Astrocyte (in vitro differentiated cells and primary cell): ENCODE results near the gene PPFIA3. TPM values are rescaled to one million over a fixed set of nuclear protein-coding genes. Genes with fewer than 3 reads are reported as not detected.
A peak's percentile ranks its signal among the peaks of the same experiment; 100 is the strongest.

Experiments
- DNase-seq: peaks from one replicate; pipeline ENCODE4 v3.0.0-alpha.2; 2010; ENCODE audit warnings: low read depth
- FAIRE-seq: peaks from 2 replicates; lab custom pipeline; 2011; peaks lifted over from hg19 to GRCh38; lab: Jason Lieb, UNC
- H2AFZ ChIP-seq: 2 replicates; pipeline ENCODE4 v1.6.0; 2012; ENCODE audit warnings: low read depth, low read length, inconsistent platforms
- H3K27ac ChIP-seq: 2 replicates; pipeline ENCODE4 v1.5.1; 2011; ENCODE audit warnings: low read depth, low read length, inconsistent platforms
- H3K27me3 ChIP-seq: 2 replicates; pipeline ENCODE4 v1.6.0; 2011; ENCODE audit warnings: low read length, inconsistent platforms; ENCODE audit not compliant: insufficient read depth
- H3K36me3 ChIP-seq: 2 replicates; pipeline ENCODE4 v1.5.1; 2011; ENCODE audit warnings: low read length, inconsistent platforms; ENCODE audit not compliant: insufficient read depth
- H3K4me1 ChIP-seq: 2 replicates; pipeline ENCODE4 v1.5.1; 2011; ENCODE audit warnings: low read length, inconsistent platforms; ENCODE audit not compliant: insufficient read depth
- H3K4me2 ChIP-seq: 2 replicates; pipeline ENCODE4 v1.6.0; 2012; ENCODE audit warnings: low read length, inconsistent platforms
- H3K4me3 ChIP-seq: 2 replicates; pipeline ENCODE4 v1.5.1; 2011; ENCODE audit warnings: low read depth, mild to moderate bottlenecking, low read length, inconsistent platforms; ENCODE audit not compliant: insufficient read depth
- H3K79me2 ChIP-seq: 2 replicates; pipeline ENCODE4 v1.6.0; 2012; ENCODE audit warnings: mild to moderate bottlenecking, low read length, inconsistent platforms; ENCODE audit not compliant: insufficient read depth
- H3K9ac ChIP-seq: 2 replicates; pipeline ENCODE4 v1.6.0; 2012; ENCODE audit warnings: mild to moderate bottlenecking, low read length, inconsistent platforms
- H3K9me3 ChIP-seq: 2 replicates; pipeline ENCODE4 v1.5.1; 2012; ENCODE audit warnings: low read depth, mild to moderate bottlenecking, low read length, inconsistent platforms; ENCODE audit not compliant: insufficient read depth
- H4K20me1 ChIP-seq: 2 replicates; pipeline ENCODE4 v1.6.0; 2012; ENCODE audit warnings: low read length, inconsistent platforms; ENCODE audit not compliant: insufficient read depth
- H3K27ac Mint-ChIP-seq: one replicate; pipeline ENCODE4 v1.8.0; 2021; ENCODE audit warnings: mild to moderate bottlenecking, mixed read lengths; ENCODE audit not compliant: unreplicated experiment
- H3K27me3 Mint-ChIP-seq: one replicate; pipeline ENCODE4 v1.8.0; 2021; ENCODE audit warnings: low read depth, mixed read lengths; ENCODE audit not compliant: unreplicated experiment
- H3K36me3 Mint-ChIP-seq: one replicate; pipeline ENCODE4 v1.8.0; 2021; ENCODE audit warnings: low read depth, mixed read lengths; ENCODE audit not compliant: unreplicated experiment
- H3K4me1 Mint-ChIP-seq: one replicate; pipeline ENCODE4 v1.8.0; 2021; ENCODE audit warnings: low read depth, mixed read lengths; ENCODE audit not compliant: unreplicated experiment
- H3K4me3 Mint-ChIP-seq: one replicate; pipeline ENCODE4 v1.8.0; 2021; ENCODE audit warnings: mild to moderate bottlenecking, moderate library complexity, mixed read lengths; ENCODE audit not compliant: unreplicated experiment
- H3K9me3 Mint-ChIP-seq: one replicate; pipeline ENCODE4 v1.8.0; 2021; ENCODE audit warnings: mild to moderate bottlenecking, mixed read lengths; ENCODE audit not compliant: unreplicated experiment
- CTCF ChIP-seq: IDR thresholded peaks from 2 replicates; pipeline ENCODE4 v1.5.1; 2011; ENCODE audit warnings: low read depth, mild to moderate bottlenecking, inconsistent platforms, low read length, moderate library complexity; ENCODE audit not compliant: insufficient read depth
- EZH2 ChIP-seq: IDR thresholded peaks from 2 replicates; pipeline ENCODE4 v1.6.1; 2012; ENCODE audit warnings: mild to moderate bottlenecking, low read length, inconsistent platforms; ENCODE audit not compliant: insufficient read depth
- total RNA-seq: library from RNA; stranded (reverse); gene quantifications from 2 replicates; pipeline ENCODE4 v1.2.1, GENCODE V29; 2021

PPFIA3 gene
- total RNA-seq, 1 donor from 2014 or later = 9.2 TPM

GRCh38 chr19:49160450-49161189 lies 41.3 kb downstream of the PPFIA3 start:
- H3K4me1 ChIP-seq = peaks cover 24% of the 10 kb centered on the region
- no peaks in the 10 kb centered on the region for H3K36me3 ChIP-seq
- H3K9ac ChIP-seq = no peak overlapping the region
- H3K27ac ChIP-seq = no peak overlapping the region
- no peaks in the 10 kb centered on the region for H3K9me3 Mint-ChIP-seq
- no peak overlapping the region for H3K4me3 Mint-ChIP-seq
- DNase-seq (no peak), FAIRE-seq (no peak)
- peaks cover 4% of the 10 kb centered on the region for H3K27me3 ChIP-seq
- no peak overlapping the region for H3K4me3 ChIP-seq
- no peak overlapping the region for H2AFZ ChIP-seq
- H3K27ac Mint-ChIP-seq = no peak overlapping the region
- no peak overlapping the region for H3K4me2 ChIP-seq
- peaks cover 11% of the 10 kb centered on the region for H3K79me2 ChIP-seq
- H4K20me1 ChIP-seq = peaks cover 47% of the 10 kb centered on the region
- no peaks in the 10 kb centered on the region for H3K9me3 ChIP-seq
- H3K36me3 Mint-ChIP-seq = peaks cover 13% of the 10 kb centered on the region
- TF ChIP-seq CTCF (no peak), EZH2 (no peak)
- H3K4me1 Mint-ChIP-seq = no peaks in the 10 kb centered on the region
- peaks cover 7% of the 10 kb centered on the region for H3K27me3 Mint-ChIP-seq

- Histone ChIP-seq H4K20me1 (peaks cover 53% of the 10 kb centered on the region), H3K27me3 (peaks cover 4% of the 10 kb centered on the region), H3K27ac (no peak overlapping the region), H3K9ac (no peak overlapping the region), H3K4me3 (no peak overlapping the region), H3K79me2 (peaks cover 11% of the 10 kb centered on the region), H3K4me1 (peaks cover 26% of the 10 kb centered on the region), H2AFZ (no peak overlapping the region), H3K36me3 (no peaks in the 10 kb centered on the region), H3K4me2 (peak overlapping the region; percentile 50), H3K9me3 (no peaks in the 10 kb centered on the region)
- FAIRE-seq (no peak), DNase-seq (peak; percentile 29)
- Mint-ChIP-seq H3K4me1 (no peaks in the 10 kb centered on the region), H3K27ac (no peak overlapping the region), H3K27me3 (no peaks in the 10 kb centered on the region), H3K36me3 (peaks cover 12% of the 10 kb centered on the region), H3K4me3 (peak overlapping the region; percentile 27), H3K9me3 (no peaks in the 10 kb centered on the region)
- TF ChIP-seq EZH2 (no peak), CTCF (no peak)
Observed at GRCh38 chr19:49161987-49162386, 42.6 kb downstream of the PPFIA3 start.

- TF ChIP-seq EZH2 (no peak), CTCF (no peak)
- Histone ChIP-seq H3K27me3 (peaks cover 4% of the 10 kb centered on the region), H3K4me2 (peak overlapping the region; percentile 63), H3K36me3 (no peaks in the 10 kb centered on the region), H3K9ac (peak overlapping the region; percentile 66), H3K27ac (no peak overlapping the region), H3K4me1 (peaks cover 16% of the 10 kb centered on the region), H3K79me2 (no peaks in the 10 kb centered on the region), H3K9me3 (no peaks in the 10 kb centered on the region), H2AFZ (peak overlapping the region; percentile 59), H3K4me3 (no peak overlapping the region), H4K20me1 (peaks cover 37% of the 10 kb centered on the region)
- peaks cover 10% of the 10 kb centered on the region for H3K36me3 Mint-ChIP-seq
- FAIRE-seq (no peak), DNase-seq (peak; percentile 26)
- no peaks in the 10 kb centered on the region for H3K9me3 Mint-ChIP-seq
- no peaks in the 10 kb centered on the region for H3K27me3 Mint-ChIP-seq
- H3K4me3 Mint-ChIP-seq = no peak overlapping the region
- no peaks in the 10 kb centered on the region for H3K4me1 Mint-ChIP-seq
- H3K27ac Mint-ChIP-seq = no peak overlapping the region
Observed at GRCh38 chr19:49165111-49165750, 45.9 kb downstream of the PPFIA3 start.
